ENCODE data around the gene RPL39. TPM values are rescaled to one million over a fixed set of nuclear protein-coding genes. Genes with fewer than 3 reads are reported as not detected.
"Not testable (repeated sequence)": the region's sequence is repeated elsewhere in the genome, so short reads cannot be mapped to it uniquely, and the experiment has no call there.

RPL39 gene
- 2,075 and 2,198 TPM in 2 replicates for total RNA-seq

DNA sequence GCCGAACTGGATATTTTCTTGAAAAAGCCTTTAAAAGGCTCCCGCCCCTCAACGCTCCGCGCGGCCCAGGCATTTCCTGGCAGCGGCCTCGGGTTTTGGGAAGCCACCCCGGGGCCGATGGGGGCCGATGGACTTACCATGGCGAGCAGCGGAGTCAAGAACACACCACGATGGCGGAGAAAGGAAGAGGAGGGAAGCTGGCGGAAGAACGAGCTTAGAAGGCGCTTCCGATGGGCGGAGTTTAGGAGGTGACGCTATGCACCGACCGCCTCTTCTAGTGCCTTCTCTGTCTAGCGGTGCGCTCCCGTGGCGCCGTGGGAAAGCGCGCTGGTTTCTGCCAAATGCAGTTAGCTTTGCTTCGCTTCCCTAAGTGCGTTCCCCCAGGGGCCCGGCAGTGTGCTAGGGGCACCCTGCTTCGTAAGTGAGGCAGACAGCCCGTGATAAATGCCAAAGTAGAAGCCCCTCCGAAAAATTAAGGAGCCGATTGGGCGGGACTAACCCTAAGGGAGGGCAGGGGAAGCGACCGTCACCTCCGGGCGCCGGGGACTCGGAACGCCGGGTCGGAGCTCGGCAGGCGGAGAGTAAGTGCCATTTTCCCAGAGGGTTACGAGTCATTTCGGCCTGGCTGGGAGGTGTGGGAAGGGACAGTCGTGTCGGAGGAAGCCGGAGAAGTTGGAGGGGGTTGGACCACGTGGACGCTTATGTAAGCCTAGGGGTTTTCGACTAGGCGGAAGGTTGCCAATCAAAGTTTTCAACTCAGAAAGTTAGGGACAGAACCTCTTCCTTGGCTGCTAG is at the start of gene RPL39:
RPL39 (minus strand) TSS at position 194 of the 795 bp plus-strand sequence; CDS start at position 140, 54 bp downstream.
- DNase-seq (ENCODE audit: low read depth in 2 of 2) = peak; percentile 83 to 92

- peak in 1 of 2 donors; percentile 2 for DNase-seq (ENCODE audit: low read depth in 2 of 2)
Measured at GRCh38 chrX:119833905-119834304, 42.5 kb upstream of the RPL39 start.

GRCh38 chrX:119828446-119828845 is 37.0 kb upstream of the RPL39 start:
- DNase-seq (ENCODE audit: low read depth in 2 of 2) = no peak

DNA sequence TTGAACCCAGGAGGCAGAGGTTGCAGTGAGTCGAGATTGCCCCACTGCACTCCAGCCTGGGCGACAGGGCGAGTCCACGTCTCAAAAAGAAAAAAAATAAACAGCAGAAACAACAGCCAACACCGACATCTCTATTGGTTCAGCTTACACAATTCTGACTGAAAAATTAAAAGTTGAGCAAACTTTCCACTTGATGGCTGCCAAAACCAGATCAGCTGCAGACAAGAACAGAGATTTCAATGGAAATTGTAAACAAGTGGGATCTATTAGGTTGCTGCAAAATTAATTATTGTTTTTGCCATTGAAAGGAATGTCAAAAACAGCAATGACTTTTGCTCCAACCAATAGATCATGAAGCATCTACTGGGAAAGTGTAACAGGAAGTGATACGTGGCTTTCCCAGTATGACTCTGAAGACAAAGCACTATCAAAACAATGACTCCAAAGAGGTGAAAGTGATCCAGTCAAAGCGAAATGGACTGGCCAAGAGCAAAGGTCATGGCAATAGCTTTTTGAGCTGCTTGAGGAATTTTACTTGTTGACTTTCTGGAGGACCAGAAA is 35.0 kb upstream of the RPL39 start:
- DNase-seq (ENCODE audit: low read depth in 2 of 2) = peak; percentile 75 to 86

DNA sequence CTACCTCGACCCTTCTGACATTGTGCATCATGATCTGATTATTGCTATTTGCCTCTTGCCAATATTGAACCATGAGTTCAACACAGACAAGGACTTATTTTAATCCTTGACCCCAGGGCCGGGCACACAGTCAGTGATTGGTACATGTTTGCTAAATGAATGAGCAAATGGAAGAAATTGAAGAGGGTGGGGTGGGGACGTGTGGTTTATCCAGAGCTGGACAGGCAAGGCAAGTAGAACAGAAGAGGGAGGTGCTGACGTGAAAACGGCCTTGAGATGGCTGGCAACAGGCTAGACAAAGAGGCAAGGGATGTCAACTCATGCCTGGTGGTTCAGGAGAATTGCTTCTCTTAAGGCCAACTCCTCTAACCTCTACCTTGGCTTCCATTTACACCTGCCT is 32.8 kb upstream of the RPL39 start:
- DNase-seq (ENCODE audit: low read depth in 2 of 2) = not testable (repeated sequence)

- peak; percentile 77 to 83 for DNase-seq (ENCODE audit: low read depth in 2 of 2)
Measured at GRCh38 chrX:119821703-119822102, 30.3 kb upstream of the RPL39 start.

GRCh38 chrX:119817130-119817690 is 25.8 kb upstream of the RPL39 start:
- no peak for DNase-seq (ENCODE audit: low read depth in 2 of 2)

DNA sequence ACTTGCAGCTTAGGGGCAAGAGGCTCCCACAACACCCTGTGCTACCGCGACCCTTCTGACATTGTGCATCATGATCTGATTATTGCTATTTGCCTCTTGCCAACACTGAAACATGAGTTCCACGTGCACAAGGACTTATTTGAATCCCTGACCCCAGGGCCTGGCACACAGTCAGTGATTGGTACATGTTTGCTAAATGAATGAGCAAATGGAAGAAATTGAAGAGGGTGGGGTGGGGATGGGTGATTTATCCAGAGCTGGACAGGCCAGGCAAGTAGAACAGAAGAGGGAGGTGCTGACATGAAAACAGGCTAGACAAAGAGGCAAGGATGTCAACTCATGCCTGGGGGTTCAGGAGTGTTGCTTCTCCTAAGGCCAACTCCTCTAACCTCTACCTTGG is 24.9 kb upstream of the RPL39 start:
- no peak for DNase-seq (ENCODE audit: low read depth in 2 of 2)

- DNase-seq (ENCODE audit: low read depth in 2 of 2) = no peak
Measured at GRCh38 chrX:119809185-119809666, 17.8 kb upstream of the RPL39 start.

- not testable (repeated sequence) for DNase-seq (ENCODE audit: low read depth in 2 of 2)
Measured at GRCh38 chrX:119808461-119808860, 17.0 kb upstream of the RPL39 start.

- no peak for DNase-seq (ENCODE audit: low read depth in 2 of 2)
Measured at GRCh38 chrX:119802546-119802945, 11.1 kb upstream of the RPL39 start.

GRCh38 chrX:119801253-119802221 is 10.1 kb upstream of the RPL39 start:
- no peak for DNase-seq (ENCODE audit: low read depth in 2 of 2)

GRCh38 chrX:119790977-119791436 is 423 bp downstream of the RPL39 start:
- DNase-seq (ENCODE audit: low read depth in 2 of 2) = peak; percentile 35 to 70

- peak; percentile 21 to 43 for DNase-seq (ENCODE audit: low read depth in 2 of 2)
Measured at GRCh38 chrX:119784747-119785446, 6.5 kb downstream of the RPL39 start.

DNA sequence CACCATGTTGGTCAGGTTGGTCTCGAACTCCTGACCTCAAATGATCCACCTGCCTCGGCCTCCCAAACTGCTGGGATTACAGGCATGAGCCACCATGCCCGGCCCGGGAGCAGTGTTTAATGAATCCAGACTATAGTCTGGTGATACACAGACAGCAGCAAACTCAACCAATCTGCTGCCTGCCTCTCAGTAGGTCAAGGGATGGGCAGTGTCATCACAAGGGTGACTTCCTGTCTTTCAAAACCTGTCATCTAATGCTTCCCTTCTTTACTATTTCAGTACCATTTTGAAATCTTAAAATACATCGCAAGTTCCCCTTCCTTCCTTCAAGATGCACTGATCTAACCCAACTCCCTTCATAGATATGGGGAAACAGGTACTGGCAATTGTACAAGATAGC is 8.4 kb downstream of the RPL39 start:
- DNase-seq (ENCODE audit: low read depth in 2 of 2) = no peak

GRCh38 chrX:119778829-119779228 is 12.6 kb downstream of the RPL39 start:
- DNase-seq (ENCODE audit: low read depth in 2 of 2) = no peak

GRCh38 chrX:119775517-119776238 is 15.8 kb downstream of the RPL39 start:
- DNase-seq (ENCODE audit: low read depth in 2 of 2) = no peak

- DNase-seq (ENCODE audit: low read depth in 2 of 2) = not testable (repeated sequence)
Measured at GRCh38 chrX:119769388-119769787, 22.0 kb downstream of the RPL39 start.

GRCh38 chrX:119768436-119768835 is 23.0 kb downstream of the RPL39 start:
- DNase-seq (ENCODE audit: low read depth in 2 of 2) = not testable (repeated sequence)

DNA sequence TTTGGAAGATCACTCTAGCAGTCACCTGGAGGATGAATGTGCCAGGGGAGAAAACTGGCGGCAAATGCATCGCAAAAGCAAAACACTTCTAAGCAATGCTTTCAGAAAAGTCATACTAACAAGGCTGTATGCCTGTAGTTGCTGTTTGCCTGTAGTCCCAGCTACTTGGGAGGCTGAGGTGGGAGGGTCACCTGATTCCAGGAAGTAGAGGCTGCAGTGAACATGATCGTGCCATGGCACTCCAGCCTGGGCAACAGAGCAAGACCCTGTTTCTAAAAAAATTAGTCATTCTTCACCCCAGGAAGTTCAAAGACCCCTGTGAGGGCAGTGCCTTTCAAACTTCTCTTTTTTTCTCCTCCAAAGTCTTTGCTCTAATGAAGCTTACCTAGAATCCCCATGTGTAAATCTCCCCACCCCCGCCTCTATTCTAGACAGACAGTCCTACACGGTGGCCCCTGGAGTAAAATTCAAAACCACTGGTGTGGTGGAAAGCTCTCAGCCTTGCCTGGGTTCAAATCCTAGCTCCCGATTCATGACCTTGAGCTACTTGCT is 27.5 kb downstream of the RPL39 start:
- no peak for DNase-seq (ENCODE audit: low read depth in 2 of 2)

Data from dermis microvascular lymphatic vessel endothelial cell (primary cell).